HG02759 (cell line): ENCODE measurements around the gene FOXP1.
"Not testable (repeated sequence)": the region's sequence is repeated elsewhere in the genome, so short reads cannot be mapped to it uniquely, and the experiment has no call there.

Experiments used
- ATAC-seq: cut with Tn5 transposase; IDR thresholded peaks from one replicate; pipeline ENCODE4 v1.9.1; 2021; ENCODE audit warnings: mild to moderate bottlenecking, moderate library complexity; ENCODE audit not compliant: unreplicated experiment

The FOXP1 gene

DNA sequence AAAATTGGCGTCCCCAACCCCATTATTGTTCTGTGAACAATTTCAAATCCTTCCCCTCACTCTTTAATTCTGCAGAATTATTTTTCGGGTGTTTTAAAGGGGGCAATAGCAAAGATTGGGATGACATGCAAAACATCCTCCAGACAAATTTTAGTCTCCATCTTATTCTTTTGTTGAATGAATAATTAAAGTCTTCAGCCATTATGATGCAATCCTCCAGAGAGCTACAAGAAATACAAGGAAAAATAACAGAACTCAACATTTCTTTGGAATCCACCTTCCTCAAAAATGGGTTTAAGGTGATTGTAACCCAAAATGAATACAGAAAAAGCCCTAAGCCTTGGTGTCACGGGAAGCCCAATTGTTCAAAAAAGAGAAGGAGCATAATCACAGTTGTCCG is 49.9 kb downstream of the FOXP1 start:
- ATAC-seq: no peak

DNA sequence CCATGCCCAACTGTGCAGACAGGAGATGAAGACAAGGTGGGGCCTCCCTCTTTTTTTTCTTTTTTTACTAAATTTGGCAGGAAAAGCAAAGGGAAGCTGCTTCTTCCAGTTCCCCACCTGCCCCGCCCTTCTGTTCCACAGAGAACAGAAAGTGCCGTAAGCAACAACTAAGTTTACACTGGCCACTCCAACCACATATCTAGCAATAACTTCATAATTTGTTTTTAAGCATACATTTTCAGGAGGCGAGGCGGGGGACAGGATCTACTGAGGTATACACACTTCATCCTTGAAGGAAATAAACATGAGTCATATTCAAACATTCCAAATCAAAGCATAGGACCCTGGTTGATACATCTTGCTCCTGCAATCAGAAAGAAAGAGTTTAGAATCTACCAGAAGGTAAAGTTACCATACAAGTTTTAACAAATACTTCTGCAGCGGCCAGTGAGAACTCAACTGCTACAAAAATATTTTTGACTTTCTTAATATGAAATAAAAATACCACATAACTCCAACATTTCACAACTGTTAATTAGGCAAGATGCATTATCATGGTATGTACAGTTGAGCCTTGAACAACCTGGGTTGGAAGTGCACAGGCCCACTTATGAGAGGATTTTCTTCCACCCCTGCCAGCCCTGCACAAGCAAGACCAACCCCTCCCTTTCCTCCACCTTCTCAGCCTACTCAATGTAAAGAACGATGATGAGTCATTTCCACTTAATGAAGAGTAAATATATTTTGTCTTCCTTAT is 50.7 kb downstream of the FOXP1 start:
- ATAC-seq: no peak

DNA sequence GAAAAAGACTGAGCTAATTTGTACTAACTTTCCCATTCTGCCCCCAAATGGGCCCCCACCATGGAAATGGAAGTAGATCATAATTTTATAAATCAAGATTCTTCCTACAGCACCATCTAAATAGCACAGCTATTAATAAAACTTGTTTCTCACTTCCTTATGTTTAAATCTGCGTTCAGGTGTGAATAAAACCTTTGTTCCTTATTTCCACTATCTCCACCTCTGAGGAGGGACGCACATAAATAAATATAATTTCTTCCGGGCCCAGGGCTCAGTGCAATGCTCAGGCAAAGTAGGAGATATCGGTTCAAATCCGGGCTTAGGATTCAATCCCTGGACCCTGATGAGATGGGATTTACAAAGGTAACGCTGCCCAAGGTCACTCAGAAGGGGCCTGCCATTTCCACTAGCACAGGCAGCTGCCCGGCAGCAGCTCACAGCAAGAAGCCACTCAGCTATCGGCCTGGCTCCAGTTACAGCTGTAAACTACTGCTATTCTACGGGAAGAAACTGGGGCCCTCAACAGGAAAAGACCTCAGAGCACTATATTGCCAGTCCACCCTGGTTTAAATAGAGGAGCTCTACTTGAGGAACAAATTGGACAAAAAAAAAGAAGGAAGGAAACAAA is 52.5 kb downstream of the FOXP1 start:
- no peak for ATAC-seq

DNA sequence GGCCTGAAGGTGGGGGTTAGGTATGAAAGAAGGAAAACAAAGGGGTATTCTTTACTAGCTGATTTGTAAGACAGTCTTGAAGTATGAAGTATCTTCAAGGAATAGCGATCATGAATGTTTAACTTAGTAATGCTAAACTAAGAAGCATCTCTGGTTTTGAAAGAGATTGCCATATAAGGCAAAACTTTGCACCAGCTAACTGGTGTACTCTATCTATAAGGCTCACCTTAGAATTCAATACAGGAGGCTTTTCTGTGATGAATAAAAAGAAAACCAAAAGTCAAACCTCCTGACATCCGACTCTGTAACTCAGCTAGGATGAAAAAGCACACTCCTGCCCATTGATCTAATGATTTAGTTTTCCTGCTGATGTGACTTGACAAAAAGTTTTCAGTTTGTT is 54.7 kb downstream of the FOXP1 start:
- peak; percentile 85 for ATAC-seq

DNA sequence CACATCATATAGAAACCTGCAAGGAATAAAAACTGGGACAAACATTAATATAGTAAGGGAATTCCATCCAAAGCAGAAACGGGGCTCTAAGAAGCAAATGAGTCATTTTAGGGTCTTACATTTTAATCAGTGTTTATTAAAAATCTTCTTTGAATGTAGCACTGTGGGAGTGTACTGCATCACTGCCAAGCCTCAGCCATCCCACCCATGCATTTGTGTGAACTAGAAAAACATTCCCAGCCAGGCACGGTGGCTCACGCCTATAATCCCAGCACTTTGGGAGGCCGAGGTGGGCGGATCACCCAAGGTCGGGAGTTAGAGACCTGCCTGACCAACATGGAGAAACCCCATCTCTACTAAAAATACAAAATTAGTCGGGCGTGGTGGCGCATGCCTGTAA is 57.1 kb downstream of the FOXP1 start:
- ATAC-seq: not testable (repeated sequence)

DNA sequence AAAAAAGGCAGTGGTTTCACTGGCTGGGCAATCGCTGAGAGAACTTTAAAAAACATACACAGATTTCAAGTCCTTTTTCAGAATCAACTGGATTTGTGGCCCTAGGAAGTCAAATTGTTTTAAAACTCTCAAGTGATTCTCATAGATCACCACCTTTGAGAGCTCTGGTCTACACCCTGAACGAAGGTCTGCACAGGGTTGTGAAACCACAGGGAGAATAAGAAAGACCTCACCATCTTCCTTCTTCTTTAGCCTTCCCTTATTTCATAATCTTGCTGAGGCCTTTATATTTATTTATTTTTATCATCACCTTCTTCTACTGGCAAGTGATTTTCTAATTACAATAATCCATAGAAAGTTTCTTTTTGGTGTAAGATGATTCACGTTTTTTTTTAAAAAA is 58.1 kb downstream of the FOXP1 start:
- no peak for ATAC-seq

DNA sequence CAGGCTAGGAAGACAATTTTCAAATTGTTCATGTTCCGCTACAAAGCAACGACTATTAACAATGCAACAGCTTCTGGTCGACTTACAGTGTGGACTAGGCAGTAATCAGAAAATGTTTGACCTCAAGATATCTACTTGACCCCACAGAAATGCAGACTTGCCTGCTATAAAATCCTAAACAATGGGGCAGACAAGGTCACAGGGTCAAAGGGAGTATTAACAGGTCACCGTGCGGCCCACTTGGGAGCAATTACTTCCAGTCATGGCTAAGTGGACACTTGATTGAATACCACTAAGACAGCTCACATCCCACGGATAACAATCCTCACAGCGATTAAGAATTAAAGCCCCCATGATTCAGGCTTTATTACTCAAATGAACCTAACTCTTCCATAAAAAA is 58.9 kb downstream of the FOXP1 start:
- no peak for ATAC-seq

DNA sequence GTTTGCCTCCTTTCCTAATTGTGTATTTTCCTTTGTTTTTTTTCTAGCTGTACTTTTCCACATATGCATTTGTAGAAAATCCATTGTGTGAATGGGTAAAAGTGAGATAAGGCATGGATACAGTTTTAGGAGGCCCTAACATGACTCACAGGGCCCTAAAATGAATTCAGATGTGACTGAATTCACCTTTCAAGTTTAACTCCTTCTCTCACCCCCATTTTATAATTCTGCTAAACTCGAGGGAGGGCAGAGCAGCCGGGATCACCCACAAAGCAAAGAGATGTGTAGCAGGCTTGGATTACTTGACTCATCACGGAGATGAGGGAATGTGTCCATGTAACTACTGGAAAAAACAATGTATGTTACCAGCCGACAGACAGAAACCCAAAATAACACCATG is 59.9 kb downstream of the FOXP1 start:
- no peak for ATAC-seq

DNA sequence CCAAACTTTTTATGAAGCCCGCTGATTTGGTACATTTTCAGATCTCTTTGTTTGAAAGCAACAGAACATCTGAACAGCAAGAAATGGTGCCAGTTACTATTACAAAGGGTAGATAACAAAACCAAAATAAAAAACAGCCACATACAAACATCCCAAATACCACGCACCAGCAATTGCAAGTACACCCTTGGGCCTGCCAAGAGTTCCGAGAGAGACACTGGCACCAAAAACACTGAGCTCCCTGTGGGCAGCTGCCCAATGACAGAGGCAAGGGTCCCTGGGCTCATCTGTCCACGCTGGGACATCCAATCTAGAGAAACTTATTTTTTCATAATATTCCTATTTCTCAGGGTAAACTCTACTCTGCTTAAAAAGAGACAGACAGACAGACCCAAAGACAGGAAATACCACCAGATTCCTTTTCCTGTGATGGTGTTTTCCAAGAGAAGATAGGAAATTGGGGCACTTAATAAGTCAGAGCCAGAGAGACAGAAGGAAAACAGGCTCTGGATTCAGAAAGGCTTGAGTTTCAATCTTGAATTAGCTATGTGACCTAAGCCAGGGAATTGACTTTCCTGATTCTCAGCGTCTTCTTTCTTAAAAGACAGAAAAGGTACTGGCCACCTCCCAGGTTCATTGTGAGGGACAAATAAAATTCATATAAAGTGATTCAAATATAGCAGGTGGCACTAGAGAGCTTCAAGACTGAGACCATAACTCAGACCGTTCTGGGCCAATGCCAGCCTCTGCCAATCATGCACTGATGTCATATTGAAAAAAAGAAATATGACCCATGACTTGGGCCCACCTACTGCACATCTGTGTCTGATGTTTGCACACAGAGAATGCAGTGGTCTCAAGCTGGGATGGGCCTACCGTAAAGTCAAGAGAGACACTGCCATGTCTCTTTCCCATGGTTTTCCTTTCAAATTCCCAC is 61.3 kb downstream of the FOXP1 start:
- ATAC-seq: no peak

DNA sequence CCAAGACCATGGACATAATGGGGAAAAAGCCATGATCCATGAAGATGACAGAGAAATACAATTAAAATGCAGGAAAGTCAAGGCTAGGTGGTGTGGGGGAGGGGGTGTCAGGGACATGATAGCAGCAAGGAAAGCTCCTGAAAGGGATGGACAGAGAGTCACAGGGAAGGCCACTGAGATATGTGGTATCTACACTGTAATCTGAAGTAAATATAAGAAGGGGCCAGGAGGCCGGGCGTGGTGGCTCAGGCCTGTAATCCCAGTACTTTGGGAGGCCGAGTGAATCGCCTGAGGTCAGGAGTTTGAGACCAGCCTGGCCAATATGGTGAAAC is 62.5 kb downstream of the FOXP1 start:
- ATAC-seq: no peak

DNA sequence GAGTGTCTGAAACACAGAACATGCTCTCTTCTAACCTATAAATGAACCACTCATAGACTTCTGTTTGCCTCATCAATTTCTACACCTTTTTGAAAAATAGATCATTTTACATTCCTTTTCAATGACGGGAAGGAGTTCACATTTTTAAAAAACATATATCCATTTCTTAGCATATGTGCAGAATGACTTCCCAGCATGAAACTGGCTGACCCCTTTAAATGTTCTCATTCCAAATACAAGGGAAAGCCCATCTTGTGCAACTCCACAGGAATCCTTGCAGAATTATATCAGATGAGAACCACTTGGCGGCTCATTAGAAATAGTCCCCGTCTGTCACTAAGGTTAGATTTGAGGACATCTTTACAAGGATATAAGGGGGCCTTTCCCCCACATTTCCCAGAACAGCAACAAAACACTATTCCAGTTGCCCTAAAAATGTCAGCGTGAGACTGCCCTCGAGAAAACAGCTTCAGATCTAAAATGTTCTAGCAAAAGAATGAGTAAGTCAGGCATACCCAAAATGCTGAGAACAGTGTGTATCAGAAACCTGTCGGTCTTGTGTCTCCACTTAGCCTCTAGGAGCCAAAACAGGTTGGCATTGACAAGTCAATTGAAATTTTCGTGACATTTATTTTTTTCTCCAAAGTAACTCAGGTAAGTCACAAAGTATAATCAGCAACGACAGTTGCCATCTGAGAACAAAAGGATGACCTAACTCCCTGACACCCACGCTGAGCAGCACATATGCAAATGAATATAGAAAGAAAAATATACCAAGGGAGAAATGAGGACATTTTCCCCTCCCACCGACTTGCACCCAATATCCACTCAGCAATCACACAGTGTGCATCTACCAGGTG is 63.1 kb downstream of the FOXP1 start:
- ATAC-seq: no peak

DNA sequence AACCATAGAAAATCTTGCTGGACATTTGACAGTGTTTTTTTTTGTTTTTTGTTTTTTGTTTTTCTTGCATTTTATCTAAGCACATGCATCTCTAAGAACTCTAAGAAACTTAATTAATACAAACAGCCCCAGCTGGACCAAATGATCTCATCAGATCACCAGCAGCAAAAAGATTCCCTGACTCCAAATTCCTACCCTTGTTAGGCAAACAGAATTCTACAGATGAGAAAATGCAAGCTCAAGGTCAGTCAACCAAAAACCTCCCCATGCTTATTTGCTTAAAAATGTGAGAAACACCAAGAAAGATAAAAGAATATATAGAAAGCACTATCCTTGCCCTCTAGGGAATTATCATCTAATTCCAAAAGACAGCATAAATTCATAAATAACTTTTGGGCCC is 65.4 kb downstream of the FOXP1 start:
- no peak for ATAC-seq

DNA sequence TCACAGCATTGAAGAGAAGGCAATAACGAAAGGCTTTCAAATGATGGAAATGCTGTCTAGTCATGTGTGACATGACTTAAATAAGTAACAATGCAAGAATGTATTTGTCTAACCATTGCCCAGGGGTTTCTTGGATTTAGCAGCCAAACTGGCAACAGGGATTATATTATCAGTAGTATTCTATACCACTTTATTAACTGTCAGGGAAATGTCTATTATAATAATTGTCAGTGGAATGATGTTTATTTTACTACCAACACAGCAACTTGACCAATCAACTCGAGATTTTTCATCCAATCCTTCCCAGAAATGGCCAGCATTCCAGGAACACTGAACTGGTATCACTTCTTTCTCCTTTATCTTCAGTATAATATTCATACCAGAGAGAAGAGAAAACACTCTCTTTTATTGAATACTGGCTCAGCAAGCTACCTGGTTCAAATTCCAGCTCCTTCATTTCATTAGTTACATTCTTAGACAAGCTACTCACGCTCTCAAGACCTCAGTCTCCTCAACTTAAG is 66.2 kb downstream of the FOXP1 start:
- no peak for ATAC-seq

DNA sequence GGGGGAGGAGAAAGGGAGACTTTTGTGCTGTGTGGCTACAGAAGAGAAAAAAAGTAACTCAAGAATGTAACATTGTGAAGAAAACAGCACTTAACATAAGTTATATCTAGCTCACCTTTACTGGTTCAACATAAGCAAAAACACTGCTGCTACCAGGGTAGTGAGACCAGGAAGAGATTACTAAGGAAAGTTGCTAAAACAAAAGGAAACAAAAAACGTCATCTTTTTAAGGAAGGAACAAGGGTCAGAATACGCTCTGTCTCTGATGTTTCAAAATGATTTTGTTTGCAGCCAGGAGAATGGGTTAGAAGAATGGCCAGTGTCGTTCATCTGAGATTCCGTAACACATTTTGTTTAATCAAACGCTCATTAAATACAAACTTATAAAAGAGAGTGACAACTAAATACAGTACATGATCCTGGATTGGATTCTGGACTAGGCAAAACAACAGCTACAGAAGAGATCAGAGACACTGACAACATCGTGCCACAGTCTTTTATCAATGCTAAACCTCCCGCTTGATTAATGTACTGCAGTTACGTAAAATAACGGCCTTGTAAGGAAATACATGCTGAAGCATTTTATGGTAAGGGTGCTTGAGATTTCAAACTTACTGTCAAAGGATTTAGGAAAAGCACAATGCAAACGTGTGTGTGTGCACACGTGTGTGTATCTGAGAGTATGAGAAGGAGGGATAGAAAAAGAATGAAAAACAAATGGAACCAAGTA is 67.7 kb downstream of the FOXP1 start:
- no peak for ATAC-seq

DNA sequence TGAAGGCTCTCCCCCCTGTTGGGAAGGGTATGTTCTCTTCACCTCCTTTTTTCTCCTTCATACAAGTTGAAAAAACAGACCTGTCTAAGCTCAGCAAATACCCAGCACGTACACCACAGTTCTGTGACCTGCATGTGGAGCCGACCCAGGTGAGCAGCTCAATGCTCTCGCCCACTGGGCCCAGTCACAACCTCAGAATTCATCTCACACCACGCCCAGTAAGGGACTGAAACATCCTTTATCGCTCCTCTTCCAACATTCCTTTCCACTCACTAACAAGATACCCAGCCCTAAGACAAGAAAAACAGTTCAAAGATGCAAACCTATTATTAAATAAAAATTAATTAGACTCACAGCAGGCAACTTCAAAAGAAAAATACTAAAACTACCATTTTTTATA is 68.9 kb downstream of the FOXP1 start:
- no peak for ATAC-seq

DNA sequence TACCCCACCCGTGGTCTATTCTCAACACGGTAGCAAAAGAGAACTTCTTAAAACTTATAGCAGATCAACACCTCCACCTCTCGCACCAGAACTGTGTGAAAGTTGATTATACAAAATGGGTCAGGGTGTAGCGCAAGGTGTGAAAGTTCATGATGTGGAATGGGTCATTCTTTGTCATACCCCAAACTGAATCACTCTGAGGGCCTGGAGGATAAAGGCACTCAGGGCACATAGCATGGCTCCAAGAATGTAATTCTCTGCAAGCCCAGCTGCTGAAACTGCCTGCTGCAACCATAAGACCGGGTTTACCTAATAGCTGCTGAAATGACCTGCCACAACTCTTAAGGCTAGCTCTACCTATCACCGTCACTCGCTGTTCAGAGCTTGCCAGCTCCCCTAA is 70.0 kb downstream of the FOXP1 start:
- ATAC-seq: no peak

DNA sequence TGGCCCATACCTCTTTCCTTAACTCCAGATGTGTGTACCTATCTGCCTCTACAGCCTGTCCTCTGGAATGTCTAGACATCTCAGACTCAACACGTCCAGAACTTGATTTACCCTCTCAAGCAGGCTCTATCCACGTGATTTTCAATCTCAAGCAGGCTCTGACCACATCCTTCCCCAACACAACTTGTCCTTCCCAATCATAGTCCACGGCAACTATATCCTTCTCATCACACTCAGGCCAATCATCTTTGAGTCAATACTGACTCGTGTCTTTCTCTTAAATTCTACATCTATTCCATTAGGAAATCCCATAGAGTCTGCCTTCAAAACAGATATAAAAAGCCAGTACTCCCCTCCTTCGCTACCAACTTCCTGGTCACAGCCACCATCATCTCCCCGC is 70.4 kb downstream of the FOXP1 start:
- no peak for ATAC-seq

DNA sequence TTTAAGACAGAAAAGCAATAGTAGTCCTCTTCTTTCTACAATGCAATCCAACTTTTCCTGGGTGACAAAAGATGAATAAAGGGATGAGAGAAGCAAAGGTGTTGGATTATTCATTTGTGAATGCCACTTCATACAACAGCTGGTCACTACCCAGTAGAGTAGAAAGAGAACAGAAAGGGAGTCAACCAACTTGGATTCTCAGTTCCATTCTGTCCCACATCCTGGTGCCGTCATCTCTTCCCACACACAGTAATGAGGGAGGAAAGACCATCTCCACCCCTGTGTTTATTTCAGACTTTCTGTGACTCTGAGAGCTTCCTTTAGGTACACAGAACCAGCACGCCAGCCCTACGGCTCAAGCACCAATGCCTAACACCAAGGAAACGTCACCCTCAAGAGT is 71.0 kb downstream of the FOXP1 start:
- no peak for ATAC-seq

DNA sequence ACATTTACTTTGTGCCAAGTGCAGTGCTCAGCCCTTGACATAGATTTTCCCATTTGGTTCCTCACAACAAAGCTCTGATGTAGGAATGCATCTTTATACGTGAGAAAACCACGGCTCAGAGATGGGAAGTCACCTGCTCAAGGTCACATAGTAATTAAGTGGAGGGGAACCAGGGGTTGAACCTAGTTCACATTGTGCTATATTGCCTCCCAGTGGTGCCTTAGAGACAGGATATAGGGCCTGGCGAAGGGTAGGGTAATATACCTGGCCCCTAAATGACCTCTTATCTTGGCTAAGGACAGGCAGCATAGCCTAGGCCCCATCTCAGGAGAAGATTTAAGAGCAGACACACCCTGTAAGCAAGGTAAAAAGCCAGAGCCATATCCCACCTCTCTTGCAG is 71.5 kb downstream of the FOXP1 start:
- peak; percentile 86 for ATAC-seq

DNA sequence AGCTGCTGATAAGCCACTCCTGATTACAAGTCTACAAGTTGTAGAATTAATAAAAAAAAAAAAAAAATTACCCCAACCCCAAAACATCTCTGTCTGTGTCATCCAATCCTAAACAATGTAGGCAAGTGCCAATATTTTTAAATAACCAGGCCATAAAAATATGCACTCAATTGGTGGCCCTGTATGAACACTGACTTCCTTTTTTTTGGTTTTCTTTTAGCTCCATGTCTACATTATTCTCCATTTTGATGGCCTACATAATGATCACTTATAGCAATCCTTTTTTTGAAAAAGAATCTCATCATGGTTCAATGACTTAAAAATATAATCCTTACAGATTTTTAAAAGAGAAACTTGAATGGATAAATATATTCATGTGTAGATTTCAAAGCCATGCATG is 72.1 kb downstream of the FOXP1 start:
- no peak for ATAC-seq
